Stimulated activated CD8-positive, alpha-beta memory T cell treated with anti-CD3 and anti-CD28 coated beads, Interleukin-4, amount 100 ng/mL, for 4 hours (primary cell): ENCODE results near the gene HSF2.

Experiments
- DNase-seq, 2 donors: peaks; one replicate each; pipeline ENCODE4 v3.0.0-alpha.2; 2020; ENCODE audit warnings: low read depth in 2 of 2, low spot score in 1 of 2

Gene HSF2

GRCh38 chr6:122399055-122399347 lies 451 bp upstream of the HSF2 start:
- no peak for DNase-seq

- no peak for DNase-seq
Measured at GRCh38 chr6:122400121-122400450, 634 bp downstream of the HSF2 start.

GRCh38 chr6:122400462-122401089 lies 1.1 kb downstream of the HSF2 start:
- DNase-seq: no peak

- no peak for DNase-seq
Measured at GRCh38 chr6:122401104-122401503, 1.7 kb downstream of the HSF2 start.

- no peak for DNase-seq
Measured at GRCh38 chr6:122404444-122404843, 5.0 kb downstream of the HSF2 start.

- DNase-seq: no peak
Measured at GRCh38 chr6:122405417-122405816, 6.0 kb downstream of the HSF2 start.

GRCh38 chr6:122406187-122406586 lies 6.7 kb downstream of the HSF2 start:
- DNase-seq: no peak

- no peak for DNase-seq
Measured at GRCh38 chr6:122407712-122408111, 8.3 kb downstream of the HSF2 start.

GRCh38 chr6:122408240-122408639 lies 8.8 kb downstream of the HSF2 start:
- DNase-seq: no peak

- DNase-seq: no peak
Measured at GRCh38 chr6:122408702-122409458, 9.4 kb downstream of the HSF2 start.

- no peak for DNase-seq
Measured at GRCh38 chr6:122412001-122412400, 12.5 kb downstream of the HSF2 start.

GRCh38 chr6:122416825-122417224 lies 17.4 kb downstream of the HSF2 start:
- no peak for DNase-seq

GRCh38 chr6:122422003-122422402 lies 22.6 kb downstream of the HSF2 start:
- DNase-seq: no peak

- no peak for DNase-seq
Measured at GRCh38 chr6:122422614-122423267, 23.3 kb downstream of the HSF2 start.

GRCh38 chr6:122423734-122424133 lies 24.3 kb downstream of the HSF2 start:
- no peak for DNase-seq

- DNase-seq: no peak
Measured at GRCh38 chr6:122426597-122426996, 27.1 kb downstream of the HSF2 start.

GRCh38 chr6:122428781-122429180 lies 29.3 kb downstream of the HSF2 start:
- DNase-seq: no peak

- no peak for DNase-seq
Measured at GRCh38 chr6:122429323-122429722, 29.9 kb downstream of the HSF2 start.

GRCh38 chr6:122431780-122432179 lies 32.3 kb downstream of the HSF2 start:
- no peak for DNase-seq

- no peak for DNase-seq
Measured at GRCh38 chr6:122432816-122433215, 33.4 kb downstream of the HSF2 start.

GRCh38 chr6:122438975-122439374 lies 39.5 kb downstream of the HSF2 start:
- DNase-seq: no peak

GRCh38 chr6:122445274-122445673 lies 45.8 kb downstream of the HSF2 start:
- DNase-seq: no peak

GRCh38 chr6:122449069-122449468 lies 49.6 kb downstream of the HSF2 start:
- no peak for DNase-seq
